Measurements from ENCODE around the gene WDFY2.
A peak's percentile ranks its signal among the peaks of the same experiment; 100 is the strongest.
"Not testable (repeated sequence)": the region's sequence is repeated elsewhere in the genome, so short reads cannot be mapped to it uniquely, and the experiment has no call there.

WDFY2 gene

DNA sequence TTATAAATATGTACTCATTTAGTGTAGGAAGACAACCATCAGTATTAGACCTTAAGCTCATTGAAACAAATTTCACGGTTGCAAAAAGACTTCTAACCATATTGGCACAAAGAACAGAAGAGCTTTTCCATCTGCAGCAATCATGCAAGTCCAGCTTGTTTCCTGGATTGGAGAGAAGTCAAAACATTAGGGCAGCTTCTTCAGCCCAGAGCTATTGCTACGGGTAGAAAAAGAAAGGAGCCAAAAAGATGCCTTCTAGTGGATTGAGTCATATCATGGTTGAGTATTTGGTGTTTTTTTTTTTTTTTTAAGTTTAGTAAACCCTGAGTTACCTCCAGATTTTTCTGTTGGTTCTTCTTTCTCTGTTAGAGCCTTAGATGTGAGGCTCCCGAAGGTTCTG, 99.8 kb downstream of the WDFY2 start:
- H3K4me3 ChIP-seq (ENCODE audit: extremely low read depth, insufficient read depth, low read length, poor library complexity, severe bottlenecking): no peak overlapping the region
- H3K27ac ChIP-seq (ENCODE audit: low read depth, low read length, severe bottlenecking): no peak overlapping the region
- no peaks in the 10 kb centered on the region for H3K9me3 ChIP-seq (ENCODE audit: control insufficient read depth, low read length)
- 93 to 100% methylated on average over 1 to 2 of the region's 3 CpGs for WGBS, 2 experiments (ENCODE audit: insufficient coverage in 2 of 2)
- H3K4me1 ChIP-seq (ENCODE audit: control insufficient read depth, insufficient read depth, low read length, poor library complexity, severe bottlenecking): peaks cover 15% of the 10 kb centered on the region
- H3K36me3 ChIP-seq (ENCODE audit: control insufficient read depth, insufficient read depth, low read length): peaks cover 7% of the 10 kb centered on the region

GRCh38 chr13:51687947-51688714, 103.9 kb downstream of the WDFY2 start:
- WGBS, 2 experiments (ENCODE audit: insufficient coverage in 2 of 2): 88 to 98% methylated on average over 3 to 4 of the region's 5 CpGs
- Histone ChIP-seq H3K4me1 (ENCODE audit: control insufficient read depth, insufficient read depth, low read length, poor library complexity, severe bottlenecking) (peaks cover 15% of the 10 kb centered on the region), H3K27ac (ENCODE audit: low read depth, low read length, severe bottlenecking) (peak overlapping the region; percentile 11), H3K9me3 (ENCODE audit: control insufficient read depth, low read length) (no peaks in the 10 kb centered on the region), H3K36me3 (ENCODE audit: control insufficient read depth, insufficient read depth, low read length) (no peaks in the 10 kb centered on the region), H3K4me3 (ENCODE audit: extremely low read depth, insufficient read depth, low read length, poor library complexity, severe bottlenecking) (no peak overlapping the region)

DNA sequence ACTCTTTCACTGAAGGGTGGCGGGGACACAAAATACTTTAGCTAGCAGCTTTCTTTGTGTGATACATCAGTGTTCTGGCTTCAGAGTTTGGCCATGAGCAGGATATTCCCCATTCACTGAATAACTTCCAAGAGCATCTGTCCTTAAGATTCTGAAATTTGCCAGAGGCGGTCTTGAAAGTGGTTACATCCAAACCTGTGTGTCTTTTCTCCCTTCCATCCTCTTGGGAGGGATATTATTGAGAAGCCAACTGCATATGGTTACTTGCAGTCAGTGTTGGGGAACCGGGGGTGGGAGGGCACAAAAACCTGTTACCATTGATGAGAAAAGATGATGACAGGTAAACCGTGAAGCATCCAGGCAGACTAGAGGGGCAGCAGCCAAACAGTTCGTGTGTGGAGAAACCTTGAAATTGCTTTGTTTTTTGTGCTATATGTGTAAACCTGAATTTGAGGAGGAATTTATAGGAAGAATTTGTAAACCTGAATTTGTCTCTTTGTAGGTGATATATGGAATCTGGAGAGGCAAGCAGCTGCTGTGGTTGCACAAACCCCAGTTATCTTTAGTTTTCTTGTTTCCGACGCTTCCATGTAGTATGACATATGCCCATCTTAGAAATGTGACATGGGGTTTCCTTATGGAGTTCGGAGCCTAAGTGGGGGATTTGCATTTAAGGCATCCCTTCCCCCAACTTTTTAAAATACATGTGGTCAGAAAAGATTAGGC, 104.8 kb downstream of the WDFY2 start:
- Histone ChIP-seq H3K27ac (ENCODE audit: low read depth, low read length, severe bottlenecking) (peak overlapping the region; percentile 36), H3K4me1 (ENCODE audit: control insufficient read depth, insufficient read depth, low read length, poor library complexity, severe bottlenecking) (peaks cover 15% of the 10 kb centered on the region), H3K9me3 (ENCODE audit: control insufficient read depth, low read length) (no peaks in the 10 kb centered on the region), H3K4me3 (ENCODE audit: extremely low read depth, insufficient read depth, low read length, poor library complexity, severe bottlenecking) (no peak overlapping the region), H3K36me3 (ENCODE audit: control insufficient read depth, insufficient read depth, low read length) (no peaks in the 10 kb centered on the region)
- WGBS, 2 experiments (ENCODE audit: insufficient coverage in 2 of 2): 82 to 85% methylated on average over 5 to 6 of the region's 8 CpGs

DNA sequence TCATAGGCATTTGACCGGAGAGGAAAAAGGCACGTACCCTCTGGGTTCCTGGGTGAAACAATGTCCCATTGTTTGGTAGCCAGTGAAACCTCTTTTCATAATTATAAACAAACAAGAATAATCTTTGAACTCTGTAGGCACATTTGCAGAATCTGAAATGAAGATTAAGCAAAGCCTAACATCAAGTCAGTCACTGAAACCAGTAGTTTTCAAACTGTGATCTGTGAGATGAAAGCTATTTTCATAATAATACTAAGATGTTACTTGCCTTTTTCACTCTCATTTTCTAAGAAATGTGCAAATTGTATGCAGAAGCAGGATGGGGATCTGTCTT, 105.4 kb downstream of the WDFY2 start:
- H3K4me1 ChIP-seq (ENCODE audit: control insufficient read depth, insufficient read depth, low read length, poor library complexity, severe bottlenecking): peaks cover 15% of the 10 kb centered on the region
- H3K9me3 ChIP-seq (ENCODE audit: control insufficient read depth, low read length): no peaks in the 10 kb centered on the region
- H3K36me3 ChIP-seq (ENCODE audit: control insufficient read depth, insufficient read depth, low read length): no peaks in the 10 kb centered on the region
- H3K4me3 ChIP-seq (ENCODE audit: extremely low read depth, insufficient read depth, low read length, poor library complexity, severe bottlenecking): no peak overlapping the region
- WGBS, 2 experiments (ENCODE audit: insufficient coverage in 2 of 2): 60% methylated on average over 2 of the region's 2 CpGs; no CpG with 5 or more reads in 1 of the 2 experiments
- peak overlapping the region; percentile 36 for H3K27ac ChIP-seq (ENCODE audit: low read depth, low read length, severe bottlenecking)

GRCh38 chr13:51695677-51696076, 111.4 kb downstream of the WDFY2 start:
- not testable (repeated sequence) for H3K9me3 ChIP-seq (ENCODE audit: control insufficient read depth, low read length); H3K36me3 ChIP-seq (ENCODE audit: control insufficient read depth, insufficient read depth, low read length); H3K4me3 ChIP-seq (ENCODE audit: extremely low read depth, insufficient read depth, low read length, poor library complexity, severe bottlenecking); H3K27ac ChIP-seq (ENCODE audit: low read depth, low read length, severe bottlenecking); H3K4me1 ChIP-seq (ENCODE audit: control insufficient read depth, insufficient read depth, low read length, poor library complexity, severe bottlenecking)
- WGBS, 2 experiments (ENCODE audit: insufficient coverage in 2 of 2): 90% methylated on average over 7 of the region's 8 CpGs; no CpG with 5 or more reads in 1 of the 2 experiments

- peaks cover 4% of the 10 kb centered on the region for H3K9me3 ChIP-seq (ENCODE audit: control insufficient read depth, low read length)
- H3K4me1 ChIP-seq (ENCODE audit: control insufficient read depth, insufficient read depth, low read length, poor library complexity, severe bottlenecking): no peaks in the 10 kb centered on the region
- 80 to 100% methylated on average over 1 to 4 of the region's 4 CpGs for WGBS, 2 experiments (ENCODE audit: insufficient coverage in 2 of 2)
- H3K36me3 ChIP-seq (ENCODE audit: control insufficient read depth, insufficient read depth, low read length): no peaks in the 10 kb centered on the region
- H3K27ac ChIP-seq (ENCODE audit: low read depth, low read length, severe bottlenecking): no peak overlapping the region
- no peak overlapping the region for H3K4me3 ChIP-seq (ENCODE audit: extremely low read depth, insufficient read depth, low read length, poor library complexity, severe bottlenecking)
Observed at GRCh38 chr13:51697181-51697580, 112.9 kb downstream of the WDFY2 start.

- Histone ChIP-seq H3K36me3 (ENCODE audit: control insufficient read depth, insufficient read depth, low read length) (no peaks in the 10 kb centered on the region), H3K9me3 (ENCODE audit: control insufficient read depth, low read length) (peaks cover 4% of the 10 kb centered on the region), H3K4me3 (ENCODE audit: extremely low read depth, insufficient read depth, low read length, poor library complexity, severe bottlenecking) (no peak overlapping the region), H3K4me1 (ENCODE audit: control insufficient read depth, insufficient read depth, low read length, poor library complexity, severe bottlenecking) (no peaks in the 10 kb centered on the region), H3K27ac (ENCODE audit: low read depth, low read length, severe bottlenecking) (no peak overlapping the region)
- WGBS, 2 experiments (ENCODE audit: insufficient coverage in 2 of 2): 100% methylated on average over 1 of the region's 2 CpGs; no CpG with 5 or more reads in 1 of the 2 experiments
Observed at GRCh38 chr13:51697855-51698254, 113.6 kb downstream of the WDFY2 start.

DNA sequence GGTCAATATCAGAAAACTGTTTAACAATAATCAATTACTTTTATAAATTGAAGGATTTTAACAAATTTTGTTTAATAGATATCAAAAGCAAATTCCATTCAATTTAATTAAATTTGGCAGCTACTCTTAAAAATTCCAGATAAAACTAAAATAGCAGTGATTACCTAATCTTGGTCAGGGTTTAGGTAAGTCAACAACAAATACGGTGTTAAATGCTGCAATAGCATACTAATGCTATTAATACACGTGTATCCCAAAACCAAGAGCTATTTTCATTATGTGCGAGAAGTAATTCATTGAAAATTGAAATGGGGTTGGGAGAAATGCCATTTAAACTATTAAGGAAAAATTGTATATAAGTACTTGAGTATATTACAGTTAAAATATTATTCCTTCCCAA, 114.1 kb downstream of the WDFY2 start:
- H3K4me1 ChIP-seq (ENCODE audit: control insufficient read depth, insufficient read depth, low read length, poor library complexity, severe bottlenecking): no peaks in the 10 kb centered on the region
- peaks cover 4% of the 10 kb centered on the region for H3K9me3 ChIP-seq (ENCODE audit: control insufficient read depth, low read length)
- H3K27ac ChIP-seq (ENCODE audit: low read depth, low read length, severe bottlenecking): no peak overlapping the region
- H3K36me3 ChIP-seq (ENCODE audit: control insufficient read depth, insufficient read depth, low read length): no peaks in the 10 kb centered on the region
- H3K4me3 ChIP-seq (ENCODE audit: extremely low read depth, insufficient read depth, low read length, poor library complexity, severe bottlenecking): no peak overlapping the region
- WGBS, 2 experiments (ENCODE audit: insufficient coverage in 2 of 2): no CpG with 5 or more reads among the region's 3 CpGs

DNA sequence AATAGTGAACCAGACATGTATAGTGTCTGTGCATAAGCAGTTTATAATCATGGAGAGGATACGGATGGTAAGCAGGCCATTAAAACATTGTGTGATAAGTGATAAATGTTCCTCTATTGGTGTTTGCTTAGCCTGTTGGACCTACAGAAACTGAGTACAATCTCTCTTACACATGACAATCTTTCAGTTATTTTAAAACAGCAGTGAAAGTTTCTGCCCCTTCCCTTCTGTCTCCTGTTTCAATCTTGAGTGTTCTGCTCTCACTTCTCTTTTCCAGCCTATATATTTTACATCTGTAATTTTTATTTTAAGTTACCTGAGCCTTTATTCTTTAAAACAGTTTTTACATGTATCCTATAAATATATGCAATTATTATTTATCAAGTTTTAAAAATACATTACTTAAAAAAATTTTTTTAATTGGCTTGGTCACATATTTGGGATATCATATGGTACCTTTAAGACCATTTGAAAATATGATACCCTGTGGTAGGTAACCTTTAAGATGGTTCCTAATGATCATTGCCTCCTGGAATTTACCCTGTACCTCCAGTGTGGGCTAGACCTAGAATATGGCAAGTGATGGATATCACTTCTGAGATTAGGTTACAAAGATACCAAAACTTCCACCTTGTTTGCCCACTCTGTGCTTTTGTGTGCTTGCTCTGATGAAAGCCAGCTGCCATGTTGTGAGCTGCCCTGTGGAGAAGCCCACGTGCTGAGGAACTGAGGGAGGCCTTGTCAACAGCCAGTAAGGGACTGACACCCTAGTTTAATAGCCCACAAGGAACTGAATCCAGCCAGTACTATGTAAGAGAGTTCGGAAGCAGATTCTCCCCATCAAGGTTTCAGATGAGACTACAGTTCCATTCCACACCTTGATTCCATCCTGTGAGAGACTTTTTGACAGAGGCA, 120.4 kb downstream of the WDFY2 start:
- Histone ChIP-seq H3K4me1 (ENCODE audit: control insufficient read depth, insufficient read depth, low read length, poor library complexity, severe bottlenecking) (no peaks in the 10 kb centered on the region), H3K27ac (ENCODE audit: low read depth, low read length, severe bottlenecking) (no peak overlapping the region), H3K36me3 (ENCODE audit: control insufficient read depth, insufficient read depth, low read length) (peaks cover 9% of the 10 kb centered on the region), H3K4me3 (ENCODE audit: extremely low read depth, insufficient read depth, low read length, poor library complexity, severe bottlenecking) (no peak overlapping the region), H3K9me3 (ENCODE audit: control insufficient read depth, low read length) (no peaks in the 10 kb centered on the region)
- WGBS, 2 experiments (ENCODE audit: insufficient coverage in 2 of 2): 100% methylated on average over 2 to 3 of the region's 3 CpGs

DNA sequence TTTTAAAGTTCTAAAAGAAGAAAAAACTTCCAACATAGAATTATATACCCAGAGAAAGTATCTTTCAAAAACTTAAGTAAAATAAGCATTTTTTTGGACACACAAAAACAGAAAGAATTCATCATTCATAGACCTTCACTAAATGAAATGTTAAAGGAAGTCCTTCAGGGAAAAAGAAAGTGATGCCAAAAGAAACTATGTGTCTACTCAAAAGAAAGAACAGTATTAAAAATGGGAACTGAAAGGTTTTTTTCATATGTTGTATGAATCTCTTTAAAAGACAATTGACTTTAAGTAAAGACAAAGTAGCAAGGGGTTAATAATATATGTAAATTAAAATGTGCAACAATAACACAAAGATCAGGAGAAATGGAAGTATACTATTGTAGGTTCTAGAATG, 123.2 kb downstream of the WDFY2 start:
- Histone ChIP-seq H3K4me3 (ENCODE audit: extremely low read depth, insufficient read depth, low read length, poor library complexity, severe bottlenecking) (no peak overlapping the region), H3K27ac (ENCODE audit: low read depth, low read length, severe bottlenecking) (no peak overlapping the region), H3K9me3 (ENCODE audit: control insufficient read depth, low read length) (no peaks in the 10 kb centered on the region), H3K4me1 (ENCODE audit: control insufficient read depth, insufficient read depth, low read length, poor library complexity, severe bottlenecking) (no peaks in the 10 kb centered on the region), H3K36me3 (ENCODE audit: control insufficient read depth, insufficient read depth, low read length) (peaks cover 9% of the 10 kb centered on the region)
